SJCRH30 (cell line): Measurements from ENCODE around the gene S1PR4. TPM values are rescaled to one million over a fixed set of nuclear protein-coding genes. Genes with fewer than 3 reads are reported as not detected.

Experiments used
- DNase-seq, 2 experiments: peaks; one replicate each; pipeline ENCODE4 v3.0.0-alpha.2; 2015 to 2020
- H3K27ac ChIP-seq: fragments of 250-450 bp; sonication (Bioruptor Pico); 2 replicates; pipeline ENCODE4 v1.5.1; 2020; ENCODE audit warnings: mild to moderate bottlenecking, moderate library complexity
- H3K27me3 ChIP-seq: fragments of 250-450 bp; sonication (Bioruptor Pico); 2 replicates; pipeline ENCODE4 v1.5.1; 2020; ENCODE audit warnings: mild to moderate bottlenecking, moderate library complexity
- H3K36me3 ChIP-seq: fragments of 250-450 bp; sonication (Bioruptor Pico); 2 replicates; pipeline ENCODE4 v1.5.1; 2020; ENCODE audit warnings: mild to moderate bottlenecking, moderate library complexity
- H3K4me1 ChIP-seq: fragments of 250-450 bp; sonication (Bioruptor Pico); 2 replicates; pipeline ENCODE4 v1.5.1; 2020; ENCODE audit warnings: mild to moderate bottlenecking, moderate library complexity
- H3K4me3 ChIP-seq: fragments of 250-450 bp; sonication (Bioruptor Pico); 2 replicates; pipeline ENCODE4 v1.5.1; 2020; ENCODE audit warnings: mild to moderate bottlenecking, moderate library complexity
- H3K9me3 ChIP-seq: fragments of 250-450 bp; sonication (Bioruptor Pico); replicated peaks from 2 replicates; pipeline ENCODE4 v1.5.1; 2020; ENCODE audit warnings: mild to moderate bottlenecking, moderate library complexity
- total RNA-seq: library from RNA; depleted of rRNA; stranded (reverse); fragments of >200 nt; shearing (Covaris generic); gene quantifications from 2 replicates; pipeline ENCODE4 v1.2.3, GENCODE V29; 2014; rRNA removed

S1PR4 gene
- total RNA-seq, 1 experiment from 2014 or later = not detected

DNA sequence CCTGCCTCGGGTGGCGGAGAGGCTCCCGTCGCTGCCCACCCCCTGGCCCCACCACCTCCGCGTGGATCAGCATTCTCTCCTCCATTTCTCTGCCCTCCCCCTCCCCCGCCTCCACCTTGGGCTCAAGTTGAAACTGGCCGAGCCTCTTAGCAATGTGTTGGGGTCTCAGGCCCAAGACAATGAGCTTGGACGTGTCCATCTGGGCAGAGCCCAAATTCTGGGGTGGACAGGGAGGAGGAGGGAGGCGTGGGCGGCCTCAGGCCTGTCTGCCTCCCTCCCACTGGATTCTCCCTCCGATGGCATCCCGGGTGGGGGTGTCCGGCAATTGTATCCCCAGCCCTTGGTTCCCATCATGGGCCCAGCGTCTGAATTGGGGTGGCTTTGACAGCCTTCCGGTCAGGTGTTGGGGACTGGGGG, 47.1 kb downstream of the S1PR4 start:
- H3K27ac ChIP-seq = no peak overlapping the region
- no peaks in the 10 kb centered on the region for H3K4me1 ChIP-seq
- no peak overlapping the region for H3K4me3 ChIP-seq
- peaks cover 24% of the 10 kb centered on the region for H3K27me3 ChIP-seq
- DNase-seq = no peak
- H3K36me3 ChIP-seq = no peaks in the 10 kb centered on the region
- no peaks in the 10 kb centered on the region for H3K9me3 ChIP-seq

DNA sequence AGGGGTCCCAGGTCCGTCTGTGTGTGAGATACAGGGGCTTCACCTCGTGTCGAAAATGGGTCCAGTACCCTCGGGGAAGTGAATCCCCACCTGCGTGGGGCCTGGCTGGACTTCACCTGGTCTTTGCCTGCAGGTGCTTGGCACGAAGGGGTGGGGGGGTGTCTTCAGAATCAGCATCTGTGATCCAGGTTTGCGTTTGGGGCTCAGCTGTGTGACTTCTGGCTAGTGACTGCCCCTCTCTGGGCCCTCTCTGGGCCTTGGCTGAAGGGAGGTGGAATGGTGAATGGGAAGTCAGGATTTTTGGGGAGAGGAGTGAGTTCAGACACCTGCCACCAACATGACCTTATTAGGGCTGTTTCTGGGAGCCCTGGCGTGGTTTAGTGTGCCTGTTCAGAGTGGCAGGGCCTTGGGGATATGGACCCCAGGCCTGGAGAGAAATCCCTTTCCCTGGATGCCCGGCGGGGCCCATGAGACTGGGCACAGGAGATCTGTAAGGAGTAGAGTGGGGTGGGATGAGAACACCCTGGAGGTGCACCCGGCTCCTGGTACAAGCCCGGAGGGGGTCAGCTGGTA, 48.6 kb downstream of the S1PR4 start:
- H3K27me3 ChIP-seq = peaks cover 24% of the 10 kb centered on the region
- no peak for DNase-seq
- no peaks in the 10 kb centered on the region for H3K36me3 ChIP-seq
- no peaks in the 10 kb centered on the region for H3K4me1 ChIP-seq
- no peaks in the 10 kb centered on the region for H3K9me3 ChIP-seq
- H3K4me3 ChIP-seq = no peak overlapping the region
- no peak overlapping the region for H3K27ac ChIP-seq

DNA sequence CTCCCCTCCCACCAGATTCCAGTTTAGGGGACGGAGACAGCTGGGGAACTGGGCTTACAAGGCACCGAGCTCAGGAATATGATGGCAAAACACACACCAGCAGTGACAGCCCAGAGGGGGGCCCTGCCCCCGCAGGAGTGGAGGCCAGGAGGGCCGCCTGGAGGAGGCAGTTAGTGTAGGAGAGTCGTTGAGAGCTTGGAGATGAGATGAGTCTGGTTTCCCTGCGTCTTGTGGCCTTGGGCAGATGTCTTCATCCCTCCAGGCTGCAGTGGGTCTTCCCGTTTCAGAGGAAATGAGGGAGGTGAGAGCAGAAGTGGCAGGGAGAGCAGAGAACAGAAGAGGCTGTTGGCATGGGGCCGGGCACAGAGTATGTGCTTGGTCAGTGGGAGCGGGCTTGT, 50.8 kb downstream of the S1PR4 start:
- Histone ChIP-seq H3K4me1 (no peaks in the 10 kb centered on the region), H3K27me3 (peaks cover 24% of the 10 kb centered on the region), H3K27ac (no peak overlapping the region), H3K9me3 (no peaks in the 10 kb centered on the region), H3K36me3 (no peaks in the 10 kb centered on the region), H3K4me3 (no peak overlapping the region)
- DNase-seq = no peak

Other genes with a start within 250 kb of the S1PR4 start
- gene ZNF77, start 233.8 kb upstream of the S1PR4 start, total RNA-seq = 14.1 and 17.3 TPM in 2 replicates
- gene TLE6, start 201.2 kb upstream of the S1PR4 start, total RNA-seq = 2.6 TPM in 2 replicates
- 3.7 and 4.7 TPM in 2 replicates for gene TLE2, start 149.5 kb upstream of the S1PR4 start, total RNA-seq
- 313 and 320 TPM in 2 replicates for gene TLE5, start 116.3 kb upstream of the S1PR4 start, total RNA-seq
- 35.8 and 40.1 TPM in 2 replicates for gene GNA11, start 84.4 kb upstream of the S1PR4 start, total RNA-seq
- gene GNA15, start 42.7 kb upstream of the S1PR4 start, total RNA-seq = 0.13 and 0.59 TPM in 2 replicates
- 39.8 and 41.8 TPM in 2 replicates for gene NCLN, start 7.2 kb downstream of the S1PR4 start, total RNA-seq
- gene CELF5, start 45.9 kb downstream of the S1PR4 start, total RNA-seq = not detected in 2 replicates
- gene NFIC, start 187.8 kb downstream of the S1PR4 start, total RNA-seq = 15.1 and 16.4 TPM in 2 replicates